ENCODE measurements around the gene CAPN2.

DNA sequence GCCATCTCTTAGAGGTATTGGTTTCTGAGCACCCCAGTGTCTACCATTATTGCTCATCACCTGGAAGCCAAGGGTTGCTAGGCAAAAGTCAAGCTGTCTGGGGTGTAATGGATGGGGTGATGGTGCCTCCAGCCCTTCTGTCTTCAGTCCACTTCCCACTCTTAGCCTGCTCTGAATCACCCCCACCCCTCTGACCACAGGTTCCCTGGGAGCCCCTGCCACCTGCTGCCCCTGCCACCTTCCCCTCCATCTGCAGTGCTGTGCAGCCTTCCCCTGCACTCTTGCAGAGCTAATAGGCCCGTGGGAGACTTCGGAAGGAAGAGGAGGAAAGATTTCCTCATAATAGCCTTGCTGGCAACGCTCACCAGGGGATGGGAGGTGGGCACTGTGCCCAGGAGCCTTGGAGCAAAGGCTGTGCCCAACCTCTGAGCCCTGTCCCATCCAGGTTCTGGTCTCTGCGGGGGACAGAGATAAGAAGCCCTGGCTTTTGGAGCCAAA, 35.5 kb downstream of the CAPN2 start:
- TF ChIP-seq CTCF (IDR thresholded peaks at IDR 0.05; ENCODE audit: low read depth, low read length) (no peak), MYC (IDR thresholded peaks at IDR 0.05; ENCODE audit: low read depth, low read length) (no peak), POLR2A (IDR thresholded peaks at IDR 0.05; ENCODE audit: extremely low read depth, insufficient read length) (no peak), MAX (IDR thresholded peaks at IDR 0.05; ENCODE audit: low read depth, low read length) (no peak)
